SKM-1 (cell line): ENCODE data around the gene ARAP2.

Source experiments
- DNase-seq: peaks from one replicate; lab custom pipeline; 2025; ENCODE audit not compliant: unreplicated experiment; lab: John Stamatoyannopoulos, UW

The ARAP2 gene

GRCh38 chr4:36244257-36245082 is at the start of gene ARAP2:
Gene ARAP2 (minus strand): TSS chr4:36244514. CDS start chr4:36229486, 15,028 bp downstream.
- no peak for DNase-seq

- DNase-seq = no peak
Observed at GRCh38 chr4:36292556-36293188, 48.4 kb upstream of the ARAP2 start.

DNA sequence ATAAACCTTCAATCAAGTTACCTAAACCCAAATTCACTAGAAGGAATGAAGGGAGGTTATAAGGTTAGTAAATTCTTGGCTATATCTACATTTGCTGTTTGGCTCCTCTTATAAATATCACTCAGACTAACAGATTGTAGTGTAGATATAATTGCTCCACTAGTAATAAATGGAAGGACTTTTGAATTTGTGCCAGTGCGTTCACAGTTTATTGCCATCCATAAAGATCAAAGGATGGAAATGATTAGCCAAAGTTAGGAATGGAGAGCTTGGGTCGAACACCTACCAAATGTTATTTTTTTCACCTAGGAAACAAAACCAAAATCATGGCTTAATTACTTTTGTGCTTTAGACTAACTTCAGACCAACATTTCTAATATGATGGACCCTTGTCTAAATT is 46.3 kb upstream of the ARAP2 start:
- DNase-seq = no peak

GRCh38 chr4:36288731-36289426 is 44.6 kb upstream of the ARAP2 start:
- DNase-seq = no peak

DNA sequence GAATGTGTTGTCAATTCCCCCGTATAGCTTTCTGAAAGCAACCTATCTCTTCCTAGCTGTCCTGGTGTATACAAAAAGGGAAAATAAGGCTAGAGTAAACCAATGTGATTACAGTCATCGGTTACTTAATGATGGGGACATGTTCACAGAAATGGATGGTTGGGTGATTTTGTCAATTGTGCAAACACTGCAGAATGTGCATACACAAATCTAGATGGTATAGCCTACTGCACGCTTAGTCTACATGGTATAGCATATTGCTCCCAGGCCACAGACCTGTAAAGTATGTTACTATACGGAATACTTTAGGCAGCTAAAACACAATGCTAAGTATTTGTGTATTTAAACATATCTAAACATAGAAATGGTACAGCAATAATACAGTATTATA is 42.2 kb upstream of the ARAP2 start:
- DNase-seq = no peak

GRCh38 chr4:36285784-36286480 is 41.6 kb upstream of the ARAP2 start:
- peak; percentile 55 for DNase-seq

GRCh38 chr4:36283912-36284465 is 39.7 kb upstream of the ARAP2 start:
- DNase-seq = no peak

DNA sequence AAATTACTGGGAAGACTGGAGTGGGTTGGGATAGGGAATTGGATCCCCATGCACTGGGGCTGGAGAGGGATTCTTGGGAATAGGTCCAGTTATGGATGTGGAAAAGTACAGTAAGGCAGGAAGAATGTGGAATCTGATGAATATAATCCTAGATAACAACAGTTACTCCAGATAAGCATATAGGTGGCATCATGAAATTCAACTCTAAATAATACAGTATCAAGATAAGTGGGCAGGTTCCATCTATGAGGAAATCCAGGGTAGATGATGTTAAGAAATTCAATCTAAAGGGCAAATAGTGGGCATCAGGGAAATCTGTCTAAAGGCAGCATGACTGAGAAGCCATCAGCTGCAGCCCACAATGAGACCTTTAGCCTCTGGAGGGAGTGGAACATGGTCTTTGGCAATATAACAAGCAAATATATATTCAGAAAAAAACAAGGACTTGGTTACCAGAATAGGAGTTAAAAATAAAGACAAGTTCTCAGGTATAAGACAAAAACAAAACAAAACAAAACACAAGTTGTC is 38.3 kb upstream of the ARAP2 start:
- no peak for DNase-seq

GRCh38 chr4:36281384-36282106 is 37.2 kb upstream of the ARAP2 start, which contains the start of gene DTHD1:
Gene DTHD1 (plus strand): TSS chr4:36281616. CDS start chr4:36281759, 143 bp downstream.
- no peak for DNase-seq

- DNase-seq = no peak
Observed at GRCh38 chr4:36280555-36280954, 36.2 kb upstream of the ARAP2 start.

GRCh38 chr4:36278789-36279188 is 34.5 kb upstream of the ARAP2 start:
- DNase-seq = no peak

DNA sequence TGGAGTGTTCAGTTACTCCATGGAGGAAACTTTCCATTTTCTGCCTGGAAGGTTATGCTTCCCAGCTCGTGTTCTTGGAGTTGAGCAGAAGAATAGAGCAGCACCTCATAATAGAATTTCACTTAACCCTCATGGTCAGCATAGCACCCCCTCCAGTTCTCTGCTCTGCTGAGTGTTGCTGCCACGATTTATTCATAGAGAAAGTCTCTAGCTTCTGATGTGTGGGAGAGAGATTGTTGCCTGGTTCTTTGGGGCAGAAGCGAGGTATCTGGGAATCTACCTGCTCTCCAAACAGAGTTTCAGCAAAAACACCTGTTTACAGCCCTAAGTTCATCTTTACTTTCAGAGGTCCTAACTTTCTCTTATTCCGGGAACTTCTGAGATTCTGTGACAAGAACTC is 33.2 kb upstream of the ARAP2 start:
- DNase-seq = no peak

- DNase-seq = no peak
Observed at GRCh38 chr4:36274158-36274557, 29.8 kb upstream of the ARAP2 start.

DNA sequence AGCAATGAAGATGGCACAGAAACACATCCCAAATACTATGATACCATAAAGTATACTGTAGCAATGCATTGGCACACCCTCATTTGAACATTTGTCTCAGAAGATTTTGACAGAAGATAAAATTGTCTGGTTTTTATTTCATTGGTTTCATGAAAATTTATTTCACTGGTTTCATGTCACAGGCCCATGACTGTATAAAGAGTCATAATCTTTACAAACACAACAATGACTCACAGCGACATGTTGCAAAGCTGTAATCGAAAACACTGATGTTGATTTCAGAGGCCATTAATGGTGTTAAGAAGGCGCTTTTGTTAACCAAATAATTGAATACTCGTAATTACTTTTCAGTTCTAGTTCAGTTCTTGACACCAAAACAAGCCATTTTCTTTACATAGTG is 29.0 kb upstream of the ARAP2 start:
- DNase-seq = no peak

DNA sequence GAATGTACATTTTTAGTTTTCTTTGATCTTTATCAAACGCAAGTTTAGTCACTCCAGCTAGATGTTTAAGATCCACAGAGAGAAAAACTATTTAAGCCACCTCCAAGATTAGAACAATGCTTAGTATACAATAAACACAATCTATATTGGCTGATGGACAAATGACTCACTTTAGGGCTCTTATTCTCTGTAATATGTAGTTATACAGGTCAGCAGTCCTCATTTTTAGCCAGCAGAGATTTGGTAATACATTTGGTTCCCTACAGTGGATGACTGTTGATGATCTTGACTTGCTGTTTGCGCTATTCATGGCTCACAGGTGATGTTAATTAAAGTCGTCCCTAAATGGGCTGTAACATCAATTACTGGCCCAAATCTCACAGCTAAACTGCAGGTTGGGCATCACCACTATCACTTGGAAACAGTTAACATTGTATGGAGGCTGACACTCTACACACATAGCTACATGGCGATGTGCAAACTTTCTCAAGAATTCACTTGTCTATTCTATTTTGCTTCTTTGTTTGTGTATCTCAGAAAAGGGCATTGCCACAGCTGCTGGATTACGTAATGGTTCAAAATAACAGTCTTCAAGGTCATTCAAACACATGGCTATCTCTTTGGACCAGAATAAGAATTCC is 25.3 kb upstream of the ARAP2 start:
- no peak for DNase-seq

DNA sequence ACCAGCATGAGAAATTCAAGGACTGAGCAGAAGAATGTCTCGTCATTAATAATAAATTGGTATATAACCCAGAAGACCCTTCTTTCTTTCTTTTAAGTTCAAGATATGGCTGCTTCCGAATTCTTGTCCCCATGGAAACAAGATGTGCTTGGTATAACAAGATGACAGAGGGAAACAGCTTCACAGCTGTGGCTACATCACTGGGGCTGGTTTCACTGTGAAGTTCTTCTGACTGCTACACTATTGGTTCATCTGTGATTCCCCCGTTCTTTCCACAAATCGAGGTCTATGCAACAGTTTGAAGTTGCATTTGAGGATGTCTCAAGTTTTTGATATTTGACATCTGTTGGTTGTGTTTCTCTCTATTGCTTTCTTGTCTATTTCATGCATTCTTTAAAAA is 24.8 kb upstream of the ARAP2 start:
- DNase-seq = no peak

- peak; percentile 59 for DNase-seq
Observed at GRCh38 chr4:36267486-36268268, 23.4 kb upstream of the ARAP2 start.

DNA sequence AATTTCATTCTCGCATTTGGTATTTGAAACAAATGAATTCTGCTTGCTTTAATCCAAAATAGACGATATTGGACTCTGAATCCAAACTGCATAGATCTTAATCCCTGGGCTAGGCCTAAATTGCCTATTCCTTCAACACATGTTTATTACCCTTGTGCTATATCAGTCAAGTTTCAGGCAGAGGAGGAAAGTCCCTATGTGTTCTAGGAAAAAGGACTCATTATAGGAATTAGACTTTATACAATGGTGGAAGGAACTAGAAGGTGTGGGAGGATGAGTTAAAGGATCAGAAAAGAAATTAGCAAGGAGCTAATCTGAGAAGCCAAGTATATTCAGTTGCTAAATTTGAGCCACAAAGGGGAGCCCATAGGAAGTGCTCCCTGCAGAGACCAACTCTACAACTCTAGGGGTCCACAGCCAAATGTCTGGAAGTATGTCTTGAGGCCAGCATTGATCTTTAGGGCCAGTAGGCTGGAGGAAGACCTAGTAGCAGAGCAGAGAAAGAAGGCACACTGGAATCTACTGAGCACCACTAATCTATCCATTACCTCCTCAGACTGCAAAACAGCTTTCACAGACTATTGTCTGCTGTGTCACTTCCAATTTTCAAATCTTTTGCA is 20.0 kb upstream of the ARAP2 start:
- no peak for DNase-seq
